H1 (cell line): Measurements from ENCODE around the gene SMAD1. TPM values are rescaled to one million over a fixed set of nuclear protein-coding genes. Genes with fewer than 3 reads are reported as not detected.

Experiments used
- CTCF ChIA-PET: fragments of 300-600 bp; sonication (Branson Sonifier 250); formaldehyde crosslinking; loops from one replicate; lab custom pipeline; 2021; ENCODE audit not compliant: partially characterized antibody; lab: Charles Lee
- POLR2A ChIA-PET: fragments of 300-600 bp; sonication (Branson Sonifier 250); formaldehyde crosslinking; loops from one replicate; lab custom pipeline; 2021; ENCODE audit warnings: inconsistent platforms; ENCODE audit not compliant: partially characterized antibody; lab: Charles Lee
- DNase-seq, 2 experiments: peaks; one replicate each; pipeline versions ENCODE4 v3.0.0 to v3.0.0-alpha.2; 2010 to 2022; ENCODE audit warnings: low spot score in 2 of 2, low read depth in 1 of 2, mixed read lengths in 1 of 2
- FAIRE-seq: peaks from 2 replicates; lab custom pipeline; 2011; peaks lifted over from hg19 to GRCh38; lab: Jason Lieb, UNC
- H2AFZ ChIP-seq: 2 replicates; pipeline ENCODE4 v1.8.1; 2012; ENCODE audit warnings: low read length, inconsistent platforms
- H2AK5ac ChIP-seq: 2 replicates; pipeline ENCODE4 v1.6.1; 2013; ENCODE audit warnings: low read depth, low read length
- H2BK120ac ChIP-seq: replicated peaks from 2 replicates; pipeline ENCODE3; 2013; ENCODE audit warnings: low read depth, low read length, inconsistent platforms
- H2BK12ac ChIP-seq: 2 replicates; pipeline ENCODE4 v1.6.1; 2013; ENCODE audit warnings: low read depth, low read length
- H2BK15ac ChIP-seq: 2 replicates; pipeline ENCODE4 v1.6.1; 2013; ENCODE audit warnings: low read length
- H2BK20ac ChIP-seq: 2 replicates; pipeline ENCODE4 v1.6.1; 2013; ENCODE audit warnings: low read length
- H2BK5ac ChIP-seq: 2 replicates; pipeline ENCODE4 v1.6.1; 2013; ENCODE audit warnings: low read depth, low read length
- H3K14ac ChIP-seq: 2 replicates; pipeline ENCODE4 v1.6.1; 2013; ENCODE audit warnings: inconsistent platforms; ENCODE audit not compliant: insufficient read length
- H3K18ac ChIP-seq: 2 replicates; pipeline ENCODE4 v1.6.1; 2013; ENCODE audit warnings: low read length; ENCODE audit errors: extremely low read depth
- H3K23ac ChIP-seq: 2 replicates; pipeline ENCODE4 v1.6.1; 2013; ENCODE audit warnings: inconsistent platforms; ENCODE audit not compliant: insufficient read length
- H3K23me2 ChIP-seq: 2 replicates; pipeline ENCODE4 v1.6.1; 2013; ENCODE audit warnings: low read depth, low read length
- H3K27ac ChIP-seq: 2 replicates; pipeline ENCODE4 v1.6.1; 2011; ENCODE audit warnings: low read depth, low read length, inconsistent platforms
- H3K27me3 ChIP-seq, 4 experiments: replicated peaks in 1 of 4; 1 replicate in 1 of 4; 2 replicates in 3 of 4; pipeline versions ENCODE4 v1.6.1 to v1.8.1; 2011 to 2013; ENCODE audit warnings: low read length in 3 of 4, mild to moderate bottlenecking in 3 of 4, inconsistent platforms in 2 of 4, mixed read lengths in 2 of 4, moderate library complexity in 1 of 4; ENCODE audit not compliant: control insufficient read depth in 3 of 4, insufficient read depth in 3 of 4; ENCODE audit errors: extremely low read depth in 1 of 4
- H3K36me3 ChIP-seq, 4 experiments: 2 replicates each; pipeline versions ENCODE4 v1.6.1 to v1.8.1; 2011 to 2013; ENCODE audit warnings: mild to moderate bottlenecking in 4 of 4, low read length in 3 of 4, moderate library complexity in 2 of 4, control low read depth in 1 of 4, inconsistent platforms in 1 of 4; ENCODE audit not compliant: insufficient read depth in 4 of 4, control insufficient read depth in 2 of 4
- H3K4ac ChIP-seq: replicated peaks from 2 replicates; pipeline ENCODE3; 2013; ENCODE audit warnings: low read length, low read depth, mixed read lengths, inconsistent platforms; ENCODE audit not compliant: insufficient read length
- H3K4me1 ChIP-seq, 4 experiments: replicated peaks in 1 of 4; 1 replicate in 1 of 4; 2 replicates in 3 of 4; pipeline versions ENCODE4 v1.6.1 to v1.8.1; 2011 to 2013; ENCODE audit warnings: low read length in 3 of 4, inconsistent platforms in 2 of 4, mixed read lengths in 1 of 4; ENCODE audit not compliant: insufficient read depth in 4 of 4, control insufficient read depth in 3 of 4
- H3K4me2 ChIP-seq, 2 experiments: 2 replicates each; pipeline versions ENCODE4 v1.6.1 to v1.8.1; 2011 to 2013; ENCODE audit warnings: low read depth in 2 of 2, low read length in 2 of 2, control low read depth in 1 of 2, inconsistent platforms in 1 of 2, mild to moderate bottlenecking in 1 of 2; ENCODE audit not compliant: insufficient read depth in 1 of 2
- H3K4me3 ChIP-seq, 4 experiments: fragments of 200-600, 300-600 bp in 1 of 4; sonication (generic), shearing (Covaris generic), sonication (Bioruptor Twin) in 1 of 4; 2 replicates each; pipeline versions ENCODE4 v1.5.1 to v1.8.1; 2011 to 2016; ENCODE audit warnings: low read length in 4 of 4, low read depth in 3 of 4, control low read depth in 2 of 4, inconsistent platforms in 2 of 4, mild to moderate bottlenecking in 2 of 4, mixed read lengths in 1 of 4, moderate library complexity in 1 of 4; ENCODE audit not compliant: insufficient read depth in 2 of 4; ENCODE audit errors: extremely low read depth in 1 of 4
- H3K56ac ChIP-seq: replicated peaks from 2 replicates; pipeline ENCODE3; 2013; ENCODE audit warnings: low read depth, mild to moderate bottlenecking, mixed read lengths, low read length, inconsistent platforms; ENCODE audit not compliant: insufficient read length
- H3K79me1 ChIP-seq: 2 replicates; pipeline ENCODE4 v1.6.1; 2013; ENCODE audit warnings: low read depth, low read length, control low read depth
- H3K79me2 ChIP-seq, 2 experiments: 2 replicates each; pipeline versions ENCODE4 v1.6.1 to v1.8.1; 2012 to 2013; ENCODE audit warnings: low read length in 2 of 2, mild to moderate bottlenecking in 2 of 2, inconsistent platforms in 1 of 2; ENCODE audit not compliant: insufficient read depth in 2 of 2, control insufficient read depth in 1 of 2
- H3K9ac ChIP-seq, 4 experiments: replicated peaks in 1 of 4; 1 replicate in 1 of 4; 2 replicates in 3 of 4; pipeline versions ENCODE4 v1.6.1 to v1.8.1; 2011 to 2013; ENCODE audit warnings: low read depth in 3 of 4, low read length in 3 of 4, control low read depth in 2 of 4, mild to moderate bottlenecking in 2 of 4, moderate library complexity in 2 of 4, inconsistent platforms in 1 of 4; ENCODE audit errors: extremely low read depth in 1 of 4
- H3K9me3 ChIP-seq, 2 experiments: 2 replicates each; pipeline versions ENCODE4 v1.6.1 to v1.8.1; 2012 to 2013; ENCODE audit warnings: mild to moderate bottlenecking in 2 of 2, moderate library complexity in 2 of 2, control low read depth in 1 of 2, inconsistent platforms in 1 of 2, low read depth in 1 of 2, low read length in 1 of 2, mixed read lengths in 1 of 2; ENCODE audit not compliant: insufficient read depth in 2 of 2
- H4K20me1 ChIP-seq, 2 experiments: replicated peaks in 1 of 2; 2 replicates each; pipeline versions ENCODE3 to v1.8.1; 2011 to 2013; ENCODE audit warnings: inconsistent platforms in 2 of 2, low read length in 2 of 2, mild to moderate bottlenecking in 1 of 2; ENCODE audit not compliant: insufficient read depth in 2 of 2, control insufficient read depth in 1 of 2
- H4K5ac ChIP-seq: 2 replicates; pipeline ENCODE4 v1.6.1; 2013; ENCODE audit warnings: low read length, low read depth, mixed read lengths, inconsistent platforms; ENCODE audit not compliant: insufficient read length
- H4K8ac ChIP-seq: 2 replicates; pipeline ENCODE4 v1.8.0; 2013; ENCODE audit warnings: mild to moderate bottlenecking, moderate library complexity, low read length, inconsistent platforms; ENCODE audit not compliant: insufficient read depth; ENCODE audit errors: extremely low read depth
- H4K91ac ChIP-seq: replicated peaks from 2 replicates; pipeline ENCODE3; 2013; ENCODE audit warnings: low read length, mixed read lengths, inconsistent platforms; ENCODE audit not compliant: insufficient read length
- ATF2 ChIP-seq: IDR thresholded peaks from 2 replicates; pipeline ENCODE4 v1.6.1; 2012; ENCODE audit warnings: low read length, inconsistent platforms
- ATF3 ChIP-seq: IDR thresholded peaks from 2 replicates; pipeline ENCODE4 v1.6.1; 2011; ENCODE audit warnings: low read depth, mild to moderate bottlenecking, low read length; ENCODE audit not compliant: insufficient read depth
- BRCA1 ChIP-seq: IDR thresholded peaks from 2 replicates; pipeline ENCODE4 v1.6.1; 2012; ENCODE audit warnings: low read depth, low read length, improper control_type of control experiment
- CHD1 ChIP-seq: IDR thresholded peaks from 2 replicates; pipeline ENCODE4 v1.6.1; 2012; ENCODE audit warnings: low read depth, low read length, improper control_type of control experiment
- E2F6 ChIP-seq: IDR thresholded peaks from 2 replicates; pipeline ENCODE4 v1.6.1; 2012; ENCODE audit warnings: inconsistent platforms
- MAX ChIP-seq: IDR thresholded peaks from 2 replicates; pipeline ENCODE4 v1.6.1; 2012; ENCODE audit warnings: inconsistent platforms
- RFX5 ChIP-seq: IDR thresholded peaks from 2 replicates; pipeline ENCODE4 v1.6.1; 2011; ENCODE audit warnings: low read depth, low read length, improper control_type of control experiment, borderline replicate concordance
- TAF7 ChIP-seq: optimal IDR thresholded peaks from 2 replicates; pipeline ENCODE3; 2011; ENCODE audit warnings: low read depth, mild to moderate bottlenecking, inconsistent platforms, low read length, moderate library complexity, borderline replicate concordance
- USF2 ChIP-seq: IDR thresholded peaks from 2 replicates; pipeline ENCODE4 v1.6.1; 2011; ENCODE audit warnings: low read length, improper control_type of control experiment
- ZNF274 ChIP-seq: IDR thresholded peaks from 2 replicates; pipeline ENCODE4 v1.7.0; 2012; ENCODE audit warnings: low read length, borderline replicate concordance; ENCODE audit errors: extremely low read depth
- WGBS, 2 experiments: shearing (Covaris generic) in 1 of 2; methylation state at CpG; one replicate each; pipeline versions ENCODE4 v1.1.6 to v1.1.7; 2013 to 2015; ENCODE audit warnings: low lambda C conversion rate in 2 of 2, mixed read lengths in 2 of 2, inconsistent platforms in 1 of 2, low coverage in 1 of 2, missing lambda C conversion rate in 1 of 2; ENCODE audit not compliant: insufficient replicate concordance in 2 of 2, insufficient coverage in 1 of 2, insufficient read length in 1 of 2; ENCODE audit errors: extremely low coverage in 1 of 2, missing lambda C conversion rate in 1 of 2; 5-methylcytosine and 5-hydroxymethylcytosine counted together
- polyA plus RNA-seq, 7 experiments: library from polyadenylated mRNA; depleted of rRNA in 3 of 7; stranded (reverse) in 5 of 7; unstranded in 2 of 7; fragments of >200 nt in 5 of 7; fragments of 200-250 nt in 2 of 7; gene quantifications; 1 replicate in 5 of 7; 2 replicates in 1 of 7; 4 replicates in 1 of 7; pipeline versions ENCODE4 v1.2.1 to v1.2.3, GENCODE V29; 2011 to 2013; ENCODE audit warnings: missing spikeins in 2 of 7, mixed read lengths in 2 of 7
- total RNA-seq: library from RNA; stranded (reverse); fragmentation: NEBNext Ultra II Directional; extraction: Animal tissue kit (Norgen Biotek cat#: 25700); gene quantifications from 2 replicates; pipeline ENCODE4 v1.2.1, GENCODE V29; 2021

The SMAD1 gene
- total and polyA plus RNA-seq, 2 of the 8 experiments (the other 6 are each of a cell fraction or from before 2014, with no cell fraction given), result 22.6 to 25.3 TPM

- Histone ChIP-seq H2BK5ac (no peak overlapping the region), H2BK20ac (no peak overlapping the region), H4K91ac (no peak overlapping the region), H2BK15ac (no peak overlapping the region), H3K9me3 (no peaks in the 10 kb centered on the region), H3K56ac (no peak overlapping the region), H3K14ac (no peak overlapping the region), H2AFZ (no peak overlapping the region), H2BK12ac (no peak overlapping the region), H3K23ac (no peak overlapping the region), H3K4me1 (peaks cover 0 to 8% (median 2%) of the 10 kb centered on the region in 4 experiments; a peak in 3 of 7 replicates), H3K4me2 (no peak overlapping the region), H2AK5ac (no peak overlapping the region), H4K20me1 (no peaks in the 10 kb centered on the region), H3K27ac (no peak overlapping the region), H2BK120ac (no peak overlapping the region), H3K18ac (no peak overlapping the region), H4K5ac (no peak overlapping the region), H3K23me2 (no peaks in the 10 kb centered on the region), H3K36me3 (no peaks in the 10 kb centered on the region), H4K8ac (no peak overlapping the region), H3K4me3 (no peak overlapping the region), H3K9ac (no peak overlapping the region), H3K4ac (no peak overlapping the region), H3K27me3 (no peaks in the 10 kb centered on the region), H3K79me2 (0 out of 4 replicates have a peak, but pooled peaks cover 0 to 2% of the 10 kb centered on the region in 2 experiments), H3K79me1 (no peaks in the 10 kb centered on the region)
- ChIA-PET POLR2A (no interaction called here), CTCF (no interaction called here)
- no peak for DNase-seq
- no peak for FAIRE-seq
- WGBS, 2 experiments, result 95% methylated on average over 1 of the region's 1 CpG; no CpG with 5 or more reads in 1 of the 2 experiments
- no peak for TF ChIP-seq E2F6
- no peak for TF ChIP-seq ZNF274
- TF ChIP-seq ATF3, result no peak
- TF ChIP-seq BRCA1, result no peak
- TF ChIP-seq USF2, result no peak
- TF ChIP-seq ATF2, result no peak
- TF ChIP-seq MAX, result no peak
- TF ChIP-seq RFX5, result no peak
- no peak for TF ChIP-seq TAF7
- TF ChIP-seq CHD1, result no peak
These were observed 53.5 kb downstream of the SMAD1 start for GRCh38 chr4:145535202-145535601.
